Measurements from ENCODE around the gene SEC31A. TPM values are rescaled to one million over a fixed set of nuclear protein-coding genes. Genes with fewer than 3 reads are reported as not detected.
A peak's percentile ranks its signal among the peaks of the same experiment; 100 is the strongest.

Gene SEC31A
- polyA plus RNA-seq, 1 of the 3 experiments (the other 2 are of a cell fraction), result 147 TPM

DNA sequence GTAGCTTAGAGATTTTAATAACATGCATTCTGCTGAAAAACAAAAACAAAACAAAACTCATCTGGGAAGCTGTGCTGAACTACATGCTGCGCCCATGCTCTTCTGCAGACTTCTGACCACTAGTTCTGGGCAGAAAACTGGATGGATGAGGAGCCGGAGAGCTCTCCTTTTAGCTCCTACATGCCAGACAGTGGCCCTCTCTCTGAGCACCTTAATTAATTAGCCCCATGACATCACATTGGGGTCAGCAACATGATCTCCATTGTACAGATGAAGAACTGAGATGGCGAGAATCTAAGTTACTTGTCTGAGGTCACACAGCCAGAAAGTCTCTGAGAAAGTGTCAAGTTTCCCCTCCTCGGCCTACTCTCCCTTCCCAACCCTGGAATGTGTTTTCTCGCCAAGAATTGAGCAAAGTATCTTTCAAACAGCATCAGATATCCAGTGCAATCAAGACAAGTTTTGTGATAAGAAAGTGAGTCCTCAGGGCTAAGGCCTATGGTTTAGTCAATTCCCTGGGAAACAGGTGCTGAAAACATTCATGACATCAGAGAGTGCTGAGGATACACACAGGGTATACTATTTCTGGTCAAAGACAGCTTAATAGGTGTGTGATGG is 113.9 kb downstream of the SEC31A start (continued):
- TF ChIP-seq, protein P1, sequence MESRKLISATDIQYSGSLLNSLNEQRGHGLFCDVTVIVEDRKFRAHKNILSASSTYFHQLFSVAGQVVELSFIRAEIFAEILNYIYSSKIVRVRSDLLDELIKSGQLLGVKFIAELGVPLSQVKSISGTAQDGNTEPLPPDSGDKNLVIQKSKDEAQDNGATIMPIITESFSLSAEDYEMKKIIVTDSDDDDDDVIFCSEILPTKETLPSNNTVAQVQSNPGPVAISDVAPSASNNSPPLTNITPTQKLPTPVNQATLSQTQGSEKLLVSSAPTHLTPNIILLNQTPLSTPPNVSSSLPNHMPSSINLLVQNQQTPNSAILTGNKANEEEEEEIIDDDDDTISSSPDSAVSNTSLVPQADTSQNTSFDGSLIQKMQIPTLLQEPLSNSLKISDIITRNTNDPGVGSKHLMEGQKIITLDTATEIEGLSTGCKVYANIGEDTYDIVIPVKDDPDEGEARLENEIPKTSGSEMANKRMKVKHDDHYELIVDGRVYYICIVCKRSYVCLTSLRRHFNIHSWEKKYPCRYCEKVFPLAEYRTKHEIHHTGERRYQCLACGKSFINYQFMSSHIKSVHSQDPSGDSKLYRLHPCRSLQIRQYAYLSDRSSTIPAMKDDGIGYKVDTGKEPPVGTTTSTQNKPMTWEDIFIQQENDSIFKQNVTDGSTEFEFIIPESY (IDR thresholded peaks at IDR 0.05; ENCODE audit: borderline replicate concordance, low read depth), result no peak
- no peak for TF ChIP-seq GABPA (IDR thresholded peaks at IDR 0.05; ENCODE audit: low read depth)
- TF ChIP-seq TEAD4 (IDR thresholded peaks at IDR 0.05; ENCODE audit: borderline replicate concordance, insufficient read depth), result no peak
- TF ChIP-seq, protein P2, sequence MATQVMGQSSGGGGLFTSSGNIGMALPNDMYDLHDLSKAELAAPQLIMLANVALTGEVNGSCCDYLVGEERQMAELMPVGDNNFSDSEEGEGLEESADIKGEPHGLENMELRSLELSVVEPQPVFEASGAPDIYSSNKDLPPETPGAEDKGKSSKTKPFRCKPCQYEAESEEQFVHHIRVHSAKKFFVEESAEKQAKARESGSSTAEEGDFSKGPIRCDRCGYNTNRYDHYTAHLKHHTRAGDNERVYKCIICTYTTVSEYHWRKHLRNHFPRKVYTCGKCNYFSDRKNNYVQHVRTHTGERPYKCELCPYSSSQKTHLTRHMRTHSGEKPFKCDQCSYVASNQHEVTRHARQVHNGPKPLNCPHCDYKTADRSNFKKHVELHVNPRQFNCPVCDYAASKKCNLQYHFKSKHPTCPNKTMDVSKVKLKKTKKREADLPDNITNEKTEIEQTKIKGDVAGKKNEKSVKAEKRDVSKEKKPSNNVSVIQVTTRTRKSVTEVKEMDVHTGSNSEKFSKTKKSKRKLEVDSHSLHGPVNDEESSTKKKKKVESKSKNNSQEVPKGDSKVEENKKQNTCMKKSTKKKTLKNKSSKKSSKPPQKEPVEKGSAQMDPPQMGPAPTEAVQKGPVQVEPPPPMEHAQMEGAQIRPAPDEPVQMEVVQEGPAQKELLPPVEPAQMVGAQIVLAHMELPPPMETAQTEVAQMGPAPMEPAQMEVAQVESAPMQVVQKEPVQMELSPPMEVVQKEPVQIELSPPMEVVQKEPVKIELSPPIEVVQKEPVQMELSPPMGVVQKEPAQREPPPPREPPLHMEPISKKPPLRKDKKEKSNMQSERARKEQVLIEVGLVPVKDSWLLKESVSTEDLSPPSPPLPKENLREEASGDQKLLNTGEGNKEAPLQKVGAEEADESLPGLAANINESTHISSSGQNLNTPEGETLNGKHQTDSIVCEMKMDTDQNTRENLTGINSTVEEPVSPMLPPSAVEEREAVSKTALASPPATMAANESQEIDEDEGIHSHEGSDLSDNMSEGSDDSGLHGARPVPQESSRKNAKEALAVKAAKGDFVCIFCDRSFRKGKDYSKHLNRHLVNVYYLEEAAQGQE (IDR thresholded peaks at IDR 0.05; ENCODE audit: low read depth, low read length), result no peak
- TF ChIP-seq FOSL2 (IDR thresholded peaks at IDR 0.05; ENCODE audit: borderline replicate concordance, low read depth), result no peak
- no peak for TF ChIP-seq TAF1 (IDR thresholded peaks at IDR 0.05; ENCODE audit: borderline replicate concordance, low read depth, low read length)
- TF ChIP-seq NFIC (IDR thresholded peaks at IDR 0.05; ENCODE audit: borderline replicate concordance), result peak; percentile 66
- no peak for TF ChIP-seq JUND (IDR thresholded peaks at IDR 0.05)

DNA sequence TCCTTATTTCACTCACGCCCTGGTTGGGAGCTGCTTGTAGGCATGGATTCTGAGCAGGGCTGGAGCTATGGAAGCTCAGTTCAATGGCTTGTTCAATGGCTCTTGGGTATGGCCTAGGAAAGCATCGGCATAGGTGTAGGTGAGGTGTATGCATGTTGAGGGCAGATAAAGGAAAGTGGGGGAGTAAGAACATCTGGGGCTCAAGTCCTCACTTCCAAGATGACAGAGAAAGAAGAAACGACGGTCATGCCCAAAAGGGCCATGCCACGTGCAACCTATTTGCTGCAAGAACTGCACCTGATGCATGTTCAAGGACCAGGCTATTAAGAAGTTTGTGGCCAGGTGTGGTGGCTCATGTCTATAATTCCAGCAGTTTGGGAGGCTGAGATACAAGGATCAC is 115.7 kb downstream of the SEC31A start:
- Histone ChIP-seq H3K27ac (ENCODE audit: low read depth in 2 of 2, low read length in 1 of 2) (no peak overlapping the region), H3K27me3 (ENCODE audit: insufficient read depth) (no peaks in the 10 kb centered on the region), H2AFZ (ENCODE audit: low read depth) (no peak overlapping the region), H3K9me2 (no peaks in the 10 kb centered on the region), H3K9ac (no peak overlapping the region), H3K4me3 (ENCODE audit: low read depth in 2 of 2, low read length in 1 of 2) (no peak overlapping the region), H4K20me1 (ENCODE audit: insufficient read depth) (no peaks in the 10 kb centered on the region; the same call in 1 of the 2 replicates), H3K4me1 (ENCODE audit: control insufficient read depth in 1 of 2, insufficient read depth in 2 of 2, low read depth in 1 of 2, low read length in 1 of 2) (peaks cover 7 to 9% of the 10 kb centered on the region in 2 experiments; a peak in 3 of 4 replicates), H3K79me2 (ENCODE audit: insufficient read depth) (peaks cover 62% of the 10 kb centered on the region), H3K36me3 (replicated peaks in 1 of 2; ENCODE audit: control insufficient read depth in 1 of 2, insufficient read depth in 2 of 2, low read length in 1 of 2) (peaks cover 0 to 5% of the 10 kb centered on the region in 2 experiments), H3K9me3 (no peaks in the 10 kb centered on the region), H3F3A (replicated peaks; ENCODE audit: insufficient read depth) (no peaks in the 10 kb centered on the region), H3K4me2 (no peak overlapping the region)
- POLR2A ChIA-PET, result no interaction called here
- no peak for DNase-seq
- CTCF ChIA-PET, result interaction anchor here (0.7 to 1.4 kb wide), 2 partner anchors 36 to 53 kb away, joined by 3 to 4 read pairs; no protein-coding TSS in a partner anchor
- TF ChIP-seq FOXJ3 (CRISPR knock-in tag; IDR thresholded peaks at IDR 0.05) (no peak), FOSL2 (IDR thresholded peaks at IDR 0.05; ENCODE audit: borderline replicate concordance, low read depth) (no peak), EP300 (IDR thresholded peaks at IDR 0.05; ENCODE audit: borderline replicate concordance in 1 of 2, low read depth in 1 of 2, low read length in 1 of 2) (no peak), MXI1 (IDR thresholded peaks at IDR 0.05; ENCODE audit: low read depth, low read length) (no peak)
- TF ChIP-seq, protein P3, sequence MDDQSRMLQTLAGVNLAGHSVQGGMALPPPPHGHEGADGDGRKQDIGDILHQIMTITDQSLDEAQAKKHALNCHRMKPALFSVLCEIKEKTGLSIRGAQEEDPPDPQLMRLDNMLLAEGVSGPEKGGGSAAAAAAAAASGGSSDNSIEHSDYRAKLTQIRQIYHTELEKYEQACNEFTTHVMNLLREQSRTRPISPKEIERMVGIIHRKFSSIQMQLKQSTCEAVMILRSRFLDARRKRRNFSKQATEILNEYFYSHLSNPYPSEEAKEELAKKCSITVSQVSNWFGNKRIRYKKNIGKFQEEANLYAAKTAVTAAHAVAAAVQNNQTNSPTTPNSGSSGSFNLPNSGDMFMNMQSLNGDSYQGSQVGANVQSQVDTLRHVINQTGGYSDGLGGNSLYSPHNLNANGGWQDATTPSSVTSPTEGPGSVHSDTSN (IDR thresholded peaks at IDR 0.05), result no peak
- WGBS (ENCODE audit: low lambda C conversion rate), result 85% methylated on average over 5 of the region's 5 CpGs

Data from SK-N-SH (cell line).